Mesenchymal stem cell (in vitro differentiated cells and primary cell): ENCODE measurements around the gene LAIR2.

Experiments used
- DNase-seq: peaks from one replicate; pipeline ENCODE4 v3.0.0-alpha.2; 2013
- H2AFZ ChIP-seq: one replicate; pipeline ENCODE4 v1.6.1; 2013; ENCODE audit warnings: low read depth, mild to moderate bottlenecking, control low read depth, inconsistent platforms, low read length, moderate library complexity
- H2AK5ac ChIP-seq: 2 replicates; pipeline ENCODE4 v1.6.1; 2013; ENCODE audit warnings: low read length, moderate library complexity, mild to moderate bottlenecking, inconsistent platforms; ENCODE audit not compliant: severe bottlenecking
- H2BK120ac ChIP-seq: one replicate; pipeline ENCODE4 v1.6.1; 2013; ENCODE audit warnings: low read depth, mild to moderate bottlenecking, inconsistent platforms, low read length, moderate library complexity
- H2BK12ac ChIP-seq, 2 experiments: one replicate each; pipeline ENCODE4 v1.6.1; 2013; ENCODE audit warnings: inconsistent platforms in 2 of 2, low read length in 2 of 2, mild to moderate bottlenecking in 2 of 2, moderate library complexity in 2 of 2, control low read depth in 1 of 2
- H2BK15ac ChIP-seq: one replicate; pipeline ENCODE4 v1.6.1; 2013; ENCODE audit warnings: mild to moderate bottlenecking, low read depth, inconsistent platforms; ENCODE audit not compliant: poor library complexity, severe bottlenecking
- H2BK5ac ChIP-seq: 2 replicates; pipeline ENCODE4 v1.6.1; 2013; ENCODE audit warnings: low read depth, mild to moderate bottlenecking, low read length, control low read depth, inconsistent platforms; ENCODE audit not compliant: poor library complexity, severe bottlenecking
- H3K14ac ChIP-seq, 2 experiments: one replicate each; pipeline ENCODE4 v1.6.1; 2013; ENCODE audit warnings: inconsistent platforms in 2 of 2, low read length in 2 of 2, control low read depth in 1 of 2, mild to moderate bottlenecking in 1 of 2, moderate library complexity in 1 of 2
- H3K18ac ChIP-seq, 2 experiments: one replicate each; pipeline ENCODE4 v1.6.1; 2013; ENCODE audit warnings: inconsistent platforms in 2 of 2, low read length in 2 of 2, control low read depth in 1 of 2, low read depth in 1 of 2, mild to moderate bottlenecking in 1 of 2
- H3K23ac ChIP-seq, 2 experiments: one replicate each; pipeline ENCODE4 v1.6.1; 2013; ENCODE audit warnings: inconsistent platforms in 2 of 2, low read length in 2 of 2, mild to moderate bottlenecking in 2 of 2, moderate library complexity in 2 of 2, control low read depth in 1 of 2
- H3K27ac ChIP-seq: 2 replicates; pipeline ENCODE4 v1.5.1; 2013; ENCODE audit warnings: mild to moderate bottlenecking, moderate library complexity, low read length, control low read depth, inconsistent platforms; ENCODE audit not compliant: poor library complexity, severe bottlenecking
- H3K27me3 ChIP-seq, 2 experiments: 2 replicates each; pipeline versions ENCODE4 v1.6.1 to v1.7.0; 2013; ENCODE audit warnings: low read length in 2 of 2, mild to moderate bottlenecking in 2 of 2, moderate library complexity in 2 of 2, control low read depth in 1 of 2, inconsistent platforms in 1 of 2; ENCODE audit not compliant: control insufficient read depth in 1 of 2, insufficient read depth in 1 of 2
- H3K36me3 ChIP-seq, 2 experiments: 2 replicates each; pipeline versions ENCODE4 v1.6.1 to v1.7.0; 2013; ENCODE audit warnings: low read length in 2 of 2, control low read depth in 1 of 2, inconsistent platforms in 1 of 2, low read depth in 1 of 2, mild to moderate bottlenecking in 1 of 2; ENCODE audit not compliant: insufficient read depth in 2 of 2, control insufficient read depth in 1 of 2
- H3K4ac ChIP-seq, 2 experiments: one replicate each; pipeline ENCODE4 v1.6.1; 2013; ENCODE audit warnings: inconsistent platforms in 2 of 2, low read length in 2 of 2, mild to moderate bottlenecking in 2 of 2, moderate library complexity in 2 of 2, control low read depth in 1 of 2, low read depth in 1 of 2
- H3K4me1 ChIP-seq: 2 replicates; pipeline ENCODE4 v1.6.1; 2013; ENCODE audit warnings: low read depth, low read length, control low read depth; ENCODE audit not compliant: control insufficient read depth, insufficient read depth
- H3K4me2 ChIP-seq: 2 replicates; pipeline ENCODE4 v1.6.1; 2013; ENCODE audit warnings: low read length, mild to moderate bottlenecking, inconsistent platforms; ENCODE audit not compliant: poor library complexity, severe bottlenecking
- H3K4me3 ChIP-seq, 2 experiments: 2 replicates each; pipeline versions ENCODE4 v1.5.1 to v1.7.0; 2013; ENCODE audit warnings: low read length in 2 of 2, mild to moderate bottlenecking in 2 of 2, control low read depth in 1 of 2, low read depth in 1 of 2; ENCODE audit not compliant: insufficient read depth in 1 of 2
- H3K79me1 ChIP-seq: replicated peaks from 2 replicates; pipeline ENCODE4 v1.6.1; 2013; ENCODE audit warnings: mild to moderate bottlenecking, control low read depth, low read length, inconsistent platforms; ENCODE audit not compliant: poor library complexity, severe bottlenecking
- H3K9ac ChIP-seq: 2 replicates; pipeline ENCODE4 v1.7.0; 2013; ENCODE audit warnings: mild to moderate bottlenecking, low read length, moderate library complexity
- H3K9me3 ChIP-seq: 2 replicates; pipeline ENCODE4 v1.7.0; 2013; ENCODE audit warnings: mild to moderate bottlenecking, low read length; ENCODE audit not compliant: control insufficient read depth
- H4K8ac ChIP-seq: one replicate; pipeline ENCODE4 v1.6.1; 2013; ENCODE audit warnings: inconsistent platforms, mild to moderate bottlenecking, low read length, moderate library complexity
- H4K91ac ChIP-seq: one replicate; pipeline ENCODE4 v1.6.1; 2013; ENCODE audit warnings: mild to moderate bottlenecking, low read length, inconsistent platforms
- WGBS: methylation state at CpG from one replicate; pipeline ENCODE4 v1.1.7; 2013; ENCODE audit warnings: mixed read lengths; 5-methylcytosine and 5-hydroxymethylcytosine counted together

Gene LAIR2

DNA sequence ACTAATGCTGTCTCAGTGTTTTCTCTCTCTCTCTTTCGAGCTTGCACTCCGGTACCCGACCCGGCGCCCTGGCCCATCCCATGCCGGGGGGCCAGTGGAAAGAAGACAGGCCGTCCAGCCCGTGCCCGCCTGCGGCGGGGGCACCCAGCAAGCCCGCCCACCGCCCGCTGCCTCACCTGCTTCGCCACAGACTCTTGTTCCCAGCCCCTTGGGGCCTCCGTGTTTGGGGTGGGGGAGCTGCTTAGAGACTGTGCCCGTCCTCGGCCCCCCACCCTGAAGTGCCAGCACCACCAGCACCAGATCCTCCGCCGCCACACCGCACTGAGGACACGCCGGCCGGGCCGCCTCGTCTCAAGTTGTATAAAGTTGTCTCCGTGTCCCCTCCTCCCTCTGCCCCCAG is 41.4 kb upstream of the LAIR2 start:
- DNase-seq, result no peak
- H2BK120ac ChIP-seq, result no peak overlapping the region
- no peak overlapping the region for H2AFZ ChIP-seq
- H3K4ac ChIP-seq, result peak overlapping the region in 1 of 2 experiments; percentile 69
- H2BK12ac ChIP-seq, result no peak overlapping the region
- no peaks in the 10 kb centered on the region for H3K27me3 ChIP-seq
- H2AK5ac ChIP-seq, result no peak overlapping the region
- H2BK5ac ChIP-seq, result no peak overlapping the region
- 92% methylated on average over 26 of the region's 27 CpGs for WGBS
- no peak overlapping the region for H3K23ac ChIP-seq
- H3K36me3 ChIP-seq, result peaks cover 60 to 74% of the 10 kb centered on the region in 2 experiments
- no peak overlapping the region for H3K27ac ChIP-seq
- no peak overlapping the region for H2BK15ac ChIP-seq
- no peak overlapping the region for H3K4me3 ChIP-seq
- no peaks in the 10 kb centered on the region for H3K9me3 ChIP-seq
- H3K14ac ChIP-seq, result no peak overlapping the region
- no peak overlapping the region for H3K18ac ChIP-seq
- no peak overlapping the region for H4K91ac ChIP-seq
- H3K79me1 ChIP-seq, result peaks cover 20% of the 10 kb centered on the region
- H3K4me1 ChIP-seq, result peaks cover 54% of the 10 kb centered on the region
- peak overlapping the region; percentile 46 for H4K8ac ChIP-seq
- no peak overlapping the region for H3K9ac ChIP-seq
- no peak overlapping the region for H3K4me2 ChIP-seq

DNA sequence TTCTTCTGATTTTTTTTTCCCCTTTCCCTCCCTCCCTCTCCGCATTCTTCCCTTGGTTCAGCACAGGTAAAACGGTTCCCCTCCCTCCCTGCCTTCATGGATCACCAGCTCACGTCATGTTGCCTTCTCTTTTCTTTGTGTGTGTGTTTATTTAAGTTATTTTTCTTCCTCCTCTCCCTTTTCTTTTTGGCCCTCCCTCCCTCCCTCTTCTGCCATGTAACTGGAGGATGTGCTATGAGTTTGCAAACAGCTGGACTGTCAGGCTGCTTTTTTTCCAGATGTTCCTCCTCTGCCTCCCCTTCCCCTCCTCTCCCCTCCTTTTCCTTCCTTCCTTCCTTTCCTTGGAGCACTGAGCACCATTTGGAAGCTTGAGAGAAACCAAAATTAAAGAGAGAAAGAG is 41.0 kb upstream of the LAIR2 start:
- H3K18ac ChIP-seq, result no peak overlapping the region
- no CpG with 5 or more reads among the region's 3 CpGs for WGBS
- H3K14ac ChIP-seq, result no peak overlapping the region

DNA sequence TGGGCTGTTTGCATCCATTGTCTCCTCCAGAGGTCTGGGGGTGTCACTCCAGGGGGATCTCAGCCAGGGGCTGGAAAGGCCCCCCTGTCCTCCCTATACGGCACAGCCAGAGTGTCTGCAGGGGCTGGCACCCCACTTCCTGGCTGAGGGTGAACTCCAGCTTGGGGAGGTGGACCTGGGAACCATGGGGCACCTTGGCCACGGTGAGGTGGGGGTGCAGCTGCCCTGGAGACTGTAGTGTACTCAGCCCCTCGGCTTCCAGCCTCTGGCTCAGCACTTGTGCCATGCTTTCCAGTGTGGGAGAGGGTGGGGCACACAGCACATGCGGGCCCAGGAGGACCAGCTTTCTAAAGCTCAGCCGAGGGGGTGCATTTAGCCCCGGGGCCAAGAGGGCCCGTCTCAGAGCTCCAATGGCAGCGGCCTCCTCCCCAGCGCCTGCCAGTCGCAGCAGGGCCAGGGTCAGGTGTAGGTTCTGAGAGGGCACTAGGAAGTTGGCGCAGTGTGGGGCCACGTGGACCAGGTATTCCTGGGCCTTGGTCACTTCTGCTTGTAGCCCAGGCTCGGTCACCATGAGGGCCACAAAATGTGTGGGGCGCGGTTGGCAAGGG is 40.5 kb upstream of the LAIR2 start:
- H3K79me1 ChIP-seq, result peaks cover 11% of the 10 kb centered on the region
- H2BK5ac ChIP-seq, result no peak overlapping the region
- peak; percentile 22 for DNase-seq
- H2BK120ac ChIP-seq, result no peak overlapping the region
- peak overlapping the region; percentile 70 to 80 for H3K4me3 ChIP-seq
- no peak overlapping the region for H2AK5ac ChIP-seq
- H4K91ac ChIP-seq, result peak overlapping the region; percentile 14
- H2AFZ ChIP-seq, result no peak overlapping the region
- no peak overlapping the region for H3K23ac ChIP-seq
- H3K9ac ChIP-seq, result peak overlapping the region; percentile 87
- H2BK15ac ChIP-seq, result no peak overlapping the region
- no peaks in the 10 kb centered on the region for H3K9me3 ChIP-seq
- peak overlapping the region; percentile 99 to 100 for H3K18ac ChIP-seq
- peaks cover 50 to 65% of the 10 kb centered on the region in 2 experiments for H3K36me3 ChIP-seq
- peak overlapping the region; percentile 73 to 99 for H3K4ac ChIP-seq
- H3K4me1 ChIP-seq, result peaks cover 54% of the 10 kb centered on the region
- H3K27me3 ChIP-seq, result no peaks in the 10 kb centered on the region
- H3K4me2 ChIP-seq, result peak overlapping the region; percentile 69
- no peak overlapping the region for H2BK12ac ChIP-seq
- H3K27ac ChIP-seq, result peak overlapping the region; percentile 54
- H3K14ac ChIP-seq, result peak overlapping the region in 1 of 2 experiments; percentile 89
- peak overlapping the region; percentile 98 for H4K8ac ChIP-seq
- WGBS, result 82% methylated on average over 15 of the region's 15 CpGs

More for the DNA sequence above, 41.0 kb upstream of the LAIR2 start:
- peak overlapping the region; percentile 87 for H3K9ac ChIP-seq
- no peak overlapping the region for H2AFZ ChIP-seq
- H2BK120ac ChIP-seq, result no peak overlapping the region
- H2AK5ac ChIP-seq, result no peak overlapping the region
- H3K36me3 ChIP-seq, result peaks cover 56 to 70% of the 10 kb centered on the region in 2 experiments
- H3K4me3 ChIP-seq, result no peak overlapping the region
- H3K4ac ChIP-seq, result no peak overlapping the region
- no peak overlapping the region for H3K4me2 ChIP-seq
- H3K27me3 ChIP-seq, result no peaks in the 10 kb centered on the region
- DNase-seq, result peak; percentile 21
- H4K91ac ChIP-seq, result no peak overlapping the region
- no peak overlapping the region for H3K27ac ChIP-seq
- H4K8ac ChIP-seq, result no peak overlapping the region
- H3K23ac ChIP-seq, result no peak overlapping the region
- peaks cover 15% of the 10 kb centered on the region for H3K79me1 ChIP-seq
- H2BK12ac ChIP-seq, result no peak overlapping the region
- H3K4me1 ChIP-seq, result peaks cover 54% of the 10 kb centered on the region
- no peaks in the 10 kb centered on the region for H3K9me3 ChIP-seq
- H2BK15ac ChIP-seq, result no peak overlapping the region
- no peak overlapping the region for H2BK5ac ChIP-seq

DNA sequence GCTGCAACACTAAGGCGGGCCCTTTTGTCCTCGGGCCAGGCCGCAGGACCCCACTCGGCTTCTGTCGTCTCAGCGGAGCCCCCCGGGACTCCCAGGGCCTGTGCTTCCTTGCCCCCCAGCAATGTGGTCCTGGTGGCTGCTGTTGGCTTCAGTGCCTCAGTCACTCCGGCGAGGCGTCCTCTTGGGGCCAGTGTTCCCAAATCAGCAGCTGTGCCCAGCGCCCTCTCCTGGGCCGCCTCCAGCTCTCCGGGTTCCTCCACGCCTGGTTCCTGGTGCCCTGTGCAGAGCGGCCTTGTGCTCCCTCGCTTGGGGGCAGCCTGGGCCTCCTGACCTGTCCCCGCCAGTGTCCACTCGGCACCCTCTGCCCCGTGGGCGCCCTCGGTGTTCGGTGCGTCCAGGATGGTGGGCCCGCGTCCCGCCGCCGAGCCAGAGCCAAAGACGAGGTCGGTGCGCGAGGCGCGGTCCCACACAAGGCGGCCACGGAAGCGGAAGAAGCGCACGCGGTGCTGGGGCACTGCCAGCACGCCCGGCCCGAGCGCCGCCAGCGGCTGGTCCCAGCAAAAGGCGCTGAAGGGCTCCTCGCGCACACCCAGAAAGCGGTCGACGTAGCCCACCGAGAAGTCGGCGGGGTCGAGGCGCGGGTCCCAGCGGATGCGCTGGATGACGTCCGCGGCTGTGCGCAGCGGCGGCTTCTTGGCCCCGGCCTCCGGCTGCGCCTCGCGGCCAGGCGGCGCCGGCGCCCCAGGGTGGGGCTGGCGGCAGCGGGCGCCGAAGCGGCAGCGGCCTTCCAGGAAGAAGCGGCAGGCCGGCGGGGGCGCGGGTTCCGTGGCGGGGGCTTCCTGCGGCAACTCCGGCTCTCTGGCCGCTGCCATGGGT is 39.7 kb upstream of the LAIR2 start:
- peak overlapping the region; percentile 99 for H3K4ac ChIP-seq
- peak overlapping the region; percentile 71 for H2BK5ac ChIP-seq
- peaks cover 7% of the 10 kb centered on the region for H3K79me1 ChIP-seq
- peak overlapping the region; percentile 93 for H2BK15ac ChIP-seq
- no peaks in the 10 kb centered on the region for H3K27me3 ChIP-seq
- peak overlapping the region; percentile 98 for H4K8ac ChIP-seq
- peak overlapping the region; percentile 74 for H2AK5ac ChIP-seq
- peak overlapping the region; percentile 70 to 80 for H3K4me3 ChIP-seq
- peak overlapping the region; percentile 87 for H3K9ac ChIP-seq
- H3K27ac ChIP-seq, result peak overlapping the region; percentile 54
- peaks cover 53% of the 10 kb centered on the region for H3K4me1 ChIP-seq
- peak; percentile 74 for DNase-seq
- peaks cover 43 to 57% of the 10 kb centered on the region in 2 experiments for H3K36me3 ChIP-seq
- peak overlapping the region; percentile 69 for H3K4me2 ChIP-seq
- WGBS, result 11% methylated on average over 59 of the region's 91 CpGs
- H3K9me3 ChIP-seq, result no peaks in the 10 kb centered on the region
- peak overlapping the region in 1 of 2 experiments; percentile 100 for H3K23ac ChIP-seq
- peak overlapping the region; percentile 46 for H2AFZ ChIP-seq
- H3K14ac ChIP-seq, result peak overlapping the region; percentile 8 to 100
- H2BK12ac ChIP-seq, result peak overlapping the region; percentile 72 to 79
- peak overlapping the region; percentile 99 to 100 for H3K18ac ChIP-seq
- H4K91ac ChIP-seq, result peak overlapping the region; percentile 100
- H2BK120ac ChIP-seq, result peak overlapping the region; percentile 93
